HUES48 (cell line): ENCODE results near the gene GLIS1.

Source experiments
- H3K27ac ChIP-seq: one replicate; pipeline ENCODE4 v1.7.0; 2013; ENCODE audit warnings: low read depth, low read length, inconsistent platforms
- H3K27me3 ChIP-seq: 2 replicates; pipeline ENCODE4 v1.6.1; 2013; ENCODE audit warnings: mild to moderate bottlenecking, low read length; ENCODE audit not compliant: control insufficient read depth, insufficient read depth
- H3K36me3 ChIP-seq: 2 replicates; pipeline ENCODE4 v1.6.1; 2013; ENCODE audit warnings: low read length; ENCODE audit not compliant: control insufficient read depth, insufficient read depth
- H3K4me1 ChIP-seq: 2 replicates; pipeline ENCODE4 v1.6.1; 2013; ENCODE audit warnings: mild to moderate bottlenecking, low read length; ENCODE audit not compliant: control insufficient read depth, insufficient read depth
- H3K4me3 ChIP-seq: 2 replicates; pipeline ENCODE4 v1.5.1; 2013; ENCODE audit warnings: mild to moderate bottlenecking, low read depth, low read length
- H3K9ac ChIP-seq: 2 replicates; pipeline ENCODE4 v1.6.1; 2013; ENCODE audit warnings: mild to moderate bottlenecking, low read depth, low read length, moderate library complexity
- H3K9me3 ChIP-seq: 2 replicates; pipeline ENCODE4 v1.6.1; 2013; ENCODE audit warnings: low read length; ENCODE audit not compliant: control insufficient read depth, insufficient read depth

GLIS1 gene

DNA sequence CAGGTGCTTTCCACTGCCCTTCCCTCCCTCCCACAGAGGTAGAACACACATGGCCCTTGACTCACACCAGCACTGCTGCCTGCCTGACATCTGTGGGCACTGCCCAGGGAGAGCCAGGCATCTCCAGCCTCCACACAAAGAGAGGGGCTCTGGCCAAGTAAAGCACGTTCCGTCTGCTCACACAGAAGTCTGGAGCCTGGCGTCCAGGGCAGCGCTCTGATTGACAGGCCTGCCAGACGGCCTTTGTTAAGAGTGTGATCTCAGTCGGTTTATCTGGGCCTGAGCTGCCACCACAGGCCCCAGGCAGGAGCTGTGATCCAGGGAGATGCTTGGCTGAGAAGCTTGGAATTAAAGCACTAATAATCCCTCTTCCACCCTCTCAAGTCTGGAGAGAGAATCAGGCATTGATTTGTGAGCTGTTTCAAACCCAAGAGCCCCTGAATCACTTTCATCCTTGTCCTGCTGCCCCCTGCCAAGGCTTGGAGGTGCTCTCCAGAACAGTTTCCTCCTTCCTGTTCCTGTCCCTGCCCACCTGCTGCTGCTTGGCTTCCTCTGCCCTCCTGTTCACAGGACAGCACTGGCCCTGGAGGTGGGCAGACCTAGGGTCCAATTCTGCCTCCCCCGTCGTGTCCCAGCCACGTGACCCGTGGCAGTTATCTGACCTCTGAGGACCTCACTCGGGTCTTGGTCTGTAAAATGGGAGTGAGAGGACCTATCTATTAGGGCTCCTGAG is 276.0 kb downstream of the GLIS1 start:
- no peak overlapping the region for H3K9ac ChIP-seq
- no peak overlapping the region for H3K27ac ChIP-seq
- no peaks in the 10 kb centered on the region for H3K27me3 ChIP-seq
- H3K36me3 ChIP-seq: no peaks in the 10 kb centered on the region
- H3K4me1 ChIP-seq: no peaks in the 10 kb centered on the region
- no peaks in the 10 kb centered on the region for H3K9me3 ChIP-seq
- no peak overlapping the region for H3K4me3 ChIP-seq

DNA sequence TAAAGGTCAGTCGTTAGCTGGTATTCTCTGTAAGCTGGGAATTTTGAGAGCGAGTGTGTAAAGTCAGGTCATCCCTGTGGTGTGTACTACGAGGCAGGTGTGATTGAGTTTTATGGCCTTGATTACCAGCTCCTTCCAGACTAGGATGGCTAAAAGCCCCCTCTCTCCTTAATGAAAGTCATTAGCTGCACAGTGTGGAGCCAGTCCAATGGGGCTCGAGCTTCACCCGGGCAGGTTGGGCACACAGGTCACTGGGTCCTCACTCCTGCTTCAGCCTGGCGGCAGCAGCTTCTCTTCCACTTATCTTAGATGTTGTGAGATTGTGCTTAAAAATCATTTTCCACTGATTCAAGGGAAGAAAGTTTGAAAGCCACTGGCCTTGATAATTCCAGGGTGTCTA is 276.8 kb downstream of the GLIS1 start:
- Histone ChIP-seq H3K27me3 (no peaks in the 10 kb centered on the region), H3K4me3 (no peak overlapping the region), H3K4me1 (no peaks in the 10 kb centered on the region), H3K9ac (no peak overlapping the region), H3K9me3 (no peaks in the 10 kb centered on the region), H3K36me3 (no peaks in the 10 kb centered on the region), H3K27ac (no peak overlapping the region)

DNA sequence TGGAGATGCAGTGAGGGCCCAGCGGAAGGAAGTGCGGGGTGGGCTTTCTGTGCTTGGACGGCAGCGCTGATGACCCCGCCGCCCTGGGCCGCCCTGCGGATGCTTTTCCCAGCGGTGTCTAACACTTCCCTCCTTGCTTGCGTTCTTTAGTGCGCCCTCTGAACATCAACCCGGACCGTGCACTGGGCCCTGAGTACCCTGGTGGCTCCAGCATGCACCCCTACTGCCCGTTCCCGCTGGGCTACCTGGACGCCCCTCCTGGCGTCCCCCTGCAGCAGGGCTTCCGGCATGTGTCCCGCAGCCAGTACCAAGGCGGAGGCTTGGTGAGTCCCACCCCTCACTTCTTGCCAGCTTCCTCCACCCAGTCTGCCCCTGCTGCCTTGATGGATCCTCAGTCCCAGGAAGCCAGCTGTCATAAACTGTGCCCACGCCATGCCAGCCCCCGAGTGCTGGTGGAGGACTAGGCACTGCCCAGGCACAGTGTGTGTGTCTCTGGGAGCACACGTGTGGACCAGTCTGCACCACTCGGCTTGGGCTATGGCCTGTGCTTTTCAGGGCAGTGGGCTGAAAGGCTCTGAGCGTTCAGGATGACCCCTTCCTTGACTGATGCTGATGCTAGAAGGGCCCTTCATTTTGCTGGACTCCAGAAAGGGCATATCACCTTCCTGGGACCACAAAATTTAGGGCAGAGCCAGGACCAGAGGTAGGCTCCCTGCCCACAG is 277.5 kb downstream of the GLIS1 start:
- no peaks in the 10 kb centered on the region for H3K27me3 ChIP-seq
- H3K4me3 ChIP-seq: no peak overlapping the region
- H3K4me1 ChIP-seq: no peaks in the 10 kb centered on the region
- no peak overlapping the region for H3K27ac ChIP-seq
- no peaks in the 10 kb centered on the region for H3K36me3 ChIP-seq
- no peak overlapping the region for H3K9ac ChIP-seq
- no peaks in the 10 kb centered on the region for H3K9me3 ChIP-seq

DNA sequence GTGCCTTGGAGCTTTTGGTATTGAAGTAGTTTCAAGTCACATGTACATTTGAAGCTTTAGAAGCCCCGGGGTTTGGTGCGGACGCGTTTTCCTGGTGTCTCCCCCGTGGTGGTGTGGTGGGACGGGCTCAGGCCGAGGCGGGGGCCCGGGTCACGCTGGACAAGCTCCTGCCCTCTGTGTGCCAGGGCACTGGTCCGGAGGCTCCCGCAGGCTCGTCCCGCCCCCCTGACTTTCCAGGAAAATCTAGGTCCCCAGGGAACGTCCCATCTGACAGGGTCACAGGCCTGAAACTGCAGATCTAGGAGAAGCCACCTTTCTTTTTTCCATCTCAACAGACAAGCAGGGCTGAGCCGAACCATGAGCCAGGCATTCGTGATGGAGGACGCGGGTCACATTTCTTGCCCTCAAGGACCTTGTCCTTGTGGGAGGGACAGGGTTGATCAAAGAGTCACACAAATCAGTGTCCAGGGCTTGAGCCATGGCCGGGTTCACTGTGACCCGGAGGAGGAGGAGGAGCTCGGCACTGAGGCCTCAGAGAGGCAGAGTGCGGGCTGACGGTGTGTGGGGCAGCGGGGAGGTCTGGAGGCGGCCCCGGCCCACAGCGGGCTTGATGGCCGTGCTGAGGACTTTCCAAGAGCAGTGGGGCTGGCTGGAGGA is 278.2 kb downstream of the GLIS1 start:
- Histone ChIP-seq H3K4me1 (no peaks in the 10 kb centered on the region), H3K9ac (no peak overlapping the region), H3K4me3 (no peak overlapping the region), H3K9me3 (no peaks in the 10 kb centered on the region), H3K27ac (no peak overlapping the region), H3K27me3 (no peaks in the 10 kb centered on the region), H3K36me3 (no peaks in the 10 kb centered on the region)

DNA sequence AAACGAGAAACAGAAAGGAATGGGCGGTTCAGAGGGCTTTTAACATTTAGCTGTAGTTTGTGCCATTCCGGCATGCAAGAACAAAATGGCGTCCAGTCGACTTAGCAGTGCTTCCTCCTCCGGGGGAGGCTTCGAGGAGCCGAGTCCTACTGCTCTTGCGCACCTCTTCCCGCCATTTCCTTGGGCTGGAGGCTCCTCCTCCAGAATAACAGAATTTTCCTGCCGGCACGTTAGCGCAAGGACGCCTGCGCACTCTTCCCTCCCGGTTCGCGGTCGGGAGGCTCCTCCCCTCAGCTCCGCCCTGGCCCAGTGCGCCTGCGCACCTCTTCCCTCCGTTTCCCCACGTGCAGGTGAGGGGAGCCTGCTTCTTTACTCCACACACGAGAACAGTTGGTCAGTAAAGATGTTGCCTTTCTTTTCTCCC is 278.7 kb downstream of the GLIS1 start:
- H3K9me3 ChIP-seq: no peaks in the 10 kb centered on the region
- H3K9ac ChIP-seq: no peak overlapping the region
- H3K27ac ChIP-seq: no peak overlapping the region
- H3K36me3 ChIP-seq: no peaks in the 10 kb centered on the region
- no peaks in the 10 kb centered on the region for H3K4me1 ChIP-seq
- no peak overlapping the region for H3K4me3 ChIP-seq
- H3K27me3 ChIP-seq: no peaks in the 10 kb centered on the region

DNA sequence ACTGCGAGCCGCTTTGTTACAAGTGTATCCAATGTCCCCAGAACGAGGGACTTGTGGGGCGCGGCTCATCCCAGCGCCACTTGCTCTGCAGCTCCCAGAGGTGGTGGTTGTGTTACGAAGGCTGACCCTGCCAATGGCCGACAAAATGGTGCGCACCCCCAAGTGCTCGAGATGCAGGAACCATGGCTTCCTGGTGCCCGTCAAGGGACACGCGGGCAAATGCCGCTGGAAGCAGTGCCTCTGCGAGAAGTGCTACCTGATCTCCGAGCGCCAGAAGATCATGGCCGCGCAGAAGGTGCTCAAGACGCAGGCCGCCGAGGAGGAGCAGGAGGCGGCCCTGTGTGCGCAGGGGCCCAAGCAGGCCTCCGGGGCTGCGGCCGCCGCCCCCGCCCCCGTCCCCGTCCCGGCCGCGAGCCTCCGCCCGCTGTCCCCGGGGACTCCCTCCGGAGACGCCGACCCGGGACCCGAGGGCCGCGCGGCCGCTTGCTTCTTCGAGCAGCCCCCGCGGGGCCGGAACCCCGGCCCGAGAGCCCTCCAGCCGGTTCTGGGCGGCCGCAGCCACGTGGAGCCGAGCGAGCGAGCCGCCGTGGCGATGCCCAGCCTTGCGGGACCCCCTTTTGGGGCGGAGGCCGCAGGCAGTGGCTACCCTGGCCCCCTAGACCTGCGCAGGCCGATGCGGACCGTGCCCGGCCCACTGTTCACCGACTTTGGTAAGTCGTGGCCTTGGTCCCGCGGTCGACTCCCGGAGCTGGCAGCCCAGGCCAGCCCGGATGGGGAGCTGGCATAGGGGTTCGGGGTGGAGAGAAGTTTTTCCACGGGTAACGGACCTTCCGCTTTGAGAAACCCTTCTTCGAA is 279.4 kb downstream of the GLIS1 start, which contains the start of gene DMRTB1:
Gene DMRTB1, plus strand, starts transcription at position 79 of the 855 bp plus-strand sequence. Its CDS starts 55 bp downstream, at position 134.
- Histone ChIP-seq H3K9ac (no peak within 1 kb of the TSS), H3K27me3 (no peaks in the 10 kb centered on the region), H3K4me3 (no peak within 1 kb of the TSS), H3K27ac (no peak within 1 kb of the TSS), H3K36me3 (no peaks in the 10 kb centered on the region), H3K9me3 (no peaks in the 10 kb centered on the region), H3K4me1 (no peaks in the 10 kb centered on the region)

DNA sequence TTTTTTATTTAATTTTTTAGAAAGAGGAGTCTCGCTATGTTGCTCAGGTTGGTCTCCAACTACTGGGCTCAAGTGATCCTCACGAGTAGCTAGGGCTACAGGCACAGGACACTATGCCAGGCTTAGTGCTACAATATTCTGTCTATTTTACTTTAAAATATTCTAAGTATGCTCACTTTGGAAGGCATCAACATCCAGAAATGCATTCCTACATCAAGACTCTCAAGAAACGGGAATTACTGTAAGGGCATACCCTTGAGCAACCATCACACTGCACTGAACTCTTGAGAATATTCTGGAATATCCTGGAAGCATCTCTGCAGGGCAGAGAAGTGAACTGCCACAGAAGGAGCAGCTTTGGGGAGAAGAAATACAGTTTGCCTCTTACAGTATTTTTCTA is 280.3 kb downstream of the GLIS1 start:
- no peaks in the 10 kb centered on the region for H3K27me3 ChIP-seq
- no peaks in the 10 kb centered on the region for H3K36me3 ChIP-seq
- H3K27ac ChIP-seq: no peak overlapping the region
- peaks cover 1% of the 10 kb centered on the region; the same call in 1 of the 2 replicates for H3K4me1 ChIP-seq
- no peaks in the 10 kb centered on the region for H3K9me3 ChIP-seq
- no peak overlapping the region for H3K9ac ChIP-seq
- no peak overlapping the region for H3K4me3 ChIP-seq
